Fibroblast of upper back skin (primary cell): ENCODE measurements around the gene SLC26A2.

Experiments
- DNase-seq: peaks from one replicate; pipeline ENCODE4 v3.0.0-alpha.2; 2013

SLC26A2 gene

GRCh38 chr5:149960272-149961185 is at the start of gene SLC26A2:
TSS of gene SLC26A2 (plus strand) at chr5:149960758. CDS start at chr5:149977653, 16,895 bp downstream.
- peak; percentile 98 for DNase-seq

GRCh38 chr5:149911031-149911430 is 49.5 kb upstream of the SLC26A2 start:
- no peak for DNase-seq

DNA sequence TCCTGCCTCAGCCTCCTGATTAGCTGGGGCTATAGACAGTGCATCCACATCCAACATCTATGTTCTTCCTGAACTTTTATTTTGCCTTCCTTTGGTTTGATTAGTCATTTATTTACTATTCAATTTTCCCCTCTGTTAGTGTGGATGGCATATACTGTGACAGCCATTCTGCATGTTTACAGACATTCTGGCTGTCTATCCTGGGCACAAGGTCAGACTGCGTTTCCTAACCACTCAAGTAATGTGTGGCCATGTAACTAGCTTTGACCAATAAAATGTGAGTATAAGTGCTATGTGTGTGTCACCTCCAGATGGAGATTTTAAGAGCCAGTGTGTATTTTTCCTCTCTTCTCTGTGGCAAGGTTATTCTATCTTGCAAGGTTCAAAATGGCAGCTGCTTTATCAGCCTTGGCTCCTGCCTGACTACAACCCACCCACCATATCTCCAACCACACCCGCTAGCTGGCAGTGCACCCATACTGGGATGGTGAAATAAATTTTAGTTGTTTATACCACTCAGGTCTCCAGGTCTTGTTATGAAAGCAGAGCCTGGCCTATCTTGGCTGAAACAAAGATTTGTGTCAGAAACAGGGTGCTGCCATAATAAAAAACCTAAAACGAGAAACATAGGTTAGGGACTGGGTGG is 48.2 kb upstream of the SLC26A2 start:
- DNase-seq: no peak

DNA sequence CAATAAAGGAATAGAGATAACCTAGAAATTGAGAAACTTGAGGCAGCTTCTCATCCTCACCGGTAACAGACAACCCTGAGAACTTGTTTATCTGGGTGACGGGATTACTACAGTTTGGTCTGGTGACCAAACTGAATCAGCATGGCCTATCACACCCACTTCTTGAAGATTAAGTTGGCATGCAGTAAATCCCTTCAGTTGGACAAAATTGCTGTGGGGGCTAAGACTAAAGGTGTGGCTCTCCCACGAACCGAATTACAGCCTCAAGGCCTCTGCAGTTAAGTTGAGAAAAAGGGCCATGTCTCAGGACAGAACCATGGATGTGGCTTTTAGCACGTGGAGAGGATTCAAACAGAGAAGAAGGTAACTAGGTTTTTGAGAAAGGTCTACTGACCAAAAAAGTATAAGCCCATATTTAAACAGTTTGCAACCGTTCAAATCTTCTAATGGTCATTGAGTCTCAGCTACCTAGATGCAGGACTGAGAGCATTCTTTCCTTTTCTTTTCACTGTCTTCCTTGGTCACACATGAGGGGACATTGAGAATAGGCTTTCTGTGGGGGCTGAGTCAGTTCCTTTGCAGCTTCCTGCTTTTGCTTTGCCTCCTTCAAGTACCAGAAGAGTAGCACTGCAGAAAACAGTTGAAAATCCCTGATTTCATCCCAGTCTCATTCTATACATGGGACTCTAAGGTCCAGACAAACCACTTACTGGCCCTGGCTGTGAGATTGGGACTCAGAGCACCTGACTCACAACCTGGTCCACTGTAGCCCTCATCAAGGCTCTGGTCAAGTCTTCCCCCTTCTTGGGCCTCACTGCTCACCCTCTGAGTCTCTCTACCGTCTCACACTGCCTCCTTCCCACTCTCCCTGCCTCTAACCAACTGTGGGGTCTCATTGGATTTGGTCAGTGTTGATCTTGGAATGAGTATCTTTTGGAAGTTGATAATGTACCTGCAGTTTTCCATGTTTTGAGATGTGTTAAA is 46.8 kb upstream of the SLC26A2 start:
- no peak for DNase-seq

- DNase-seq: no peak
Observed at GRCh38 chr5:149915392-149916260, 44.9 kb upstream of the SLC26A2 start.

DNA sequence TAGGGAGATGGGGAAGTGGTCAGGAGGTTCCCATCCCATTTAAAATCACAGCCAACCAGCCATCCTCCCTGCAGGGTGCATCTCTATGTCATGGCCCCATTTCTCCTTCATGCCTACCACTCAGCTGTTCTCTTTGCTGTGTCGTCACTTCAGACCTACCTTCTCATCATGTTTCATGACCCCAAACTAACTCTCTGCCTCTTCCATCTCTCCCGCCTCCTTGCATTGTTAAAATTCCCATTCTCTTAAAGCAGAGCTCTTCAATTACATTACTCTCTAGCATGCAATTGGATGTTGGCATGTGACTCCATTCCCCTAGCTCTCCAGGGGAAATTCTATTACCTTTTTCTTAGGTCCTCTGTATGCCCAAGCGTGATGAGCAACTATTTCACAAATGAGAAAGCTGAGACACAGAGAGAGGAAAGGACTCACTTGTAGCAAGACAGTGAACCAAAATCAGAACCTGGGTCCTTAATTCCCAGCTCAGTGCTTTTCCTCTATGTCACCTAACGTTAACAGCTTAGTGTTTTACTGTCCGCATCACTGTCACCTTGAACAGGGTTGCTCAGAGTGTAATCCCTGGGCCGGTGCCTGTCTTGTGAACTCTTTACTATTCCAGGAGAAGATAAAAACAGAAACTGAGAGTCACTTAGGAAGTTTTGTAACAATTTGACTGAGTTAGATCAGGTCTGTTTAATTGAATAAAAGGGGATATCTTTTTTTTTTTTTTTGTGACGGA is 44.1 kb upstream of the SLC26A2 start:
- no peak for DNase-seq

GRCh38 chr5:149917073-149917676 is 43.4 kb upstream of the SLC26A2 start:
- no peak for DNase-seq

DNA sequence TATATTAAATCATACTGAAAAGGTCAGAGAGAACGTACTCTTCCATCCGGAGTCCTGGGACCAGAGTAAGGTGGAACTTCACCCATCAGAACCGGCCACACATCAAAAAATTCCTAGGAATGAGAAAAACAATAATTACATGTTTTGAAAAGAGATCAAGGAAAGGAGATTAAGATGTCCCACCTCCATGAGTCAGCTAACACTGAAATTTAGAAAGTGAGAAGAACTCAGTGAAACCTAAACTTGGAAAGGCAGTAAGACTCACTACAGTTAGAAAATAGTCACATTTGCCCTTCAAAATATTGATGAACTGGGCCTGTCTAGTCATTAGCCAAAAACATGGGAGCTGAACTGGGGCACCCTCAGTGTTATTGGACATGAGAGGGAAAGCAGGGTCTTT is 39.0 kb upstream of the SLC26A2 start:
- DNase-seq: no peak

DNA sequence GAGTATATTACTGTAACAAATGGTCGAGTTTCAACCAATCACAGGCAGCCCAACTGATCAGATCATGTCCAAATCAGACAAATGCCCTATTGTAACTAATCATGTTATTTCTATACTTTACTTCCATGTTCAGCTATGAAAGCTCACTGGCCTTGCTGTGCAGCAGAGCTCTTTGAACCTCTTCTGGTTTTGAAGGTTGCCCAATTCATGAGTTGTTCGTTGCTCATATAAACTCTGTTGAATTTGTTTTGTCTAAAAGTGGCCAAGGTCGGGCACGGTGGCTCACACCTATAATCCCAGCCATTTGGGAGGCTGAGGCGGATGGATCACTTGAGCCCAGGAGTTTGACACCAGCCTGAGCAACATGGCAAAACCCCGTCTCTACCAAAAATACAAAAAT is 37.6 kb upstream of the SLC26A2 start:
- DNase-seq: no peak

DNA sequence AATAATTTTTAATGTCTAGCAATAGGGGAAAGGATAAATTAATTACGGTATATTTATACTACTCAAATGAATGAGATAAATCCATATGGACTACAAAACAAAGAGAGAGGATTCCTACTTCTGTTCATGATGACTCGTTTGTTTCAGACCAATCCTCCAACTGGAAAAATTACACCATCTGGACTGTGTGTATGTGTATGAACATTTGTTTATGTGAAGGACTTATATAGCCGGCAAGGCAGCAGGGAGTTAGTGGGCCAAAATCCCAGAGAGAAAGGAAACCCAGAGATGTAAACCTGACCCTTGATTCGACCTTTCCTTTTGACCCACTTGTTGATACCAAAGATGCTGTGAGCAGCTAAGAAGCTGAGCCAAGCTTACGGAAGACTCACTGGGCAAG is 36.1 kb upstream of the SLC26A2 start:
- no peak for DNase-seq

- no peak for DNase-seq
Observed at GRCh38 chr5:149930043-149930748, 30.4 kb upstream of the SLC26A2 start.

GRCh38 chr5:149930749-149931574 is 29.6 kb upstream of the SLC26A2 start:
- no peak for DNase-seq

DNA sequence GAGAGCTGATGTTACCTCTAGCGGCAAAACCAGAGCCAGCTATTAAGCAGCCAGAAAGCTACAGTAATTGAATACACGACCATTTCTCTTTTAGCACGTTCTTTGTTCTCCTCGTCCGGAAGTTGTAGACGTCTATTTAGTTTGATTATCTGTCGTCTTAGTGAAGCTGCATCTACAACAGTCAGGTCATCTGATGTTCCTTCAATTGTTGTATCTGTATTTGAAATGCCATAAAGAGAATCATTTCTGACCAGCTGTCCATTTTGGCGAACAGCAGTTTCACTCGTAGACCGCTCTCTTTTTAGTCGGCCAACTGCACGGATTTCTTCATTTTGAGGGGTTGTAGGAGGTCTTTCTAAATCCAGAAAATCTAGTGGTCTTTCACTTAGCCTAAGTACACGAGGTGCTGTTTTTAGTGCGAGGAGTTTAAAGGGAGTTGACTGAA is 28.5 kb upstream of the SLC26A2 start:
- no peak for DNase-seq

DNA sequence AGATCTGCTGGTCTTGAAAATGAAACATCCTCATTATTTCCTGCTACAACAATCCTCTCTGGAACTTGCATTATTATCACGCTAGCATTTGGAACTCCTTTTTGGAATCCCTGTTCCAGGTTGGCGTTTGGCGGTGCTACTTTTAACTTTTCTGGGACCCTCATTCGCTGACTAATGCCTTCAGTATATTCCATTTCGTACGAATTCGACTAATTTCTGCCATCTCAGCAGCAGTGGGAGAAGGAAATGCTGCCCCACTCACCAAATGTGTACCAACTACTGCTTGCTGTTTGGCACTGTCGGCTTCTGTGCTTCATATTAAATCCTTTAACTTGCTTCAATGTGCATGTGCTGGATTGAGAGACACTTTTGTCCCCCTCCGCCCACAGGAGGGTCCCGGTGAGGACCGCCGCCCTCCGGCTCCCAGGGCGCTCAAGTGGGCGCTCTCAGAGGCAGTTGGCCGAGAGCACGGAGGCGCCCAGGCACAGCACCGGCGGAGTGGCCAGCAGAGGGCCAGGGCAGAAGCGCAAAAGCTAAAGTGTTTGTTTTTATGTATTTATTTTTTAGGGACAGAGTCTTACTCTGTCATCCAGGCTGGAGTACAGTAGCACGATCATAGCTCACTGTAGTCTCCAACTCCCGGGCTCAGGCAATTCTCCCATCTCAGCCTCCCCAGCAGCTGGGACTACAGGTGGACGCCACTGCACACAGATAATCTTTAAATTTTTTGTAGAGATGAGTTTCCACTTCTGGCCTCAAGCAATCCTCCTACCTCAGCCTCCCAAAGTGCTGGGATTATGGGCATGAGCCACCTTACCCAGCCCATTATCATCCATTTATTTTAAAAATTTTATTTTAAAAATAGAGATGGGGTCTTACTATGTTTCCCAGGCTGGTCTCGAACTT is 27.9 kb upstream of the SLC26A2 start:
- no peak for DNase-seq

GRCh38 chr5:149935431-149935901 is 25.1 kb upstream of the SLC26A2 start:
- DNase-seq: no peak

DNA sequence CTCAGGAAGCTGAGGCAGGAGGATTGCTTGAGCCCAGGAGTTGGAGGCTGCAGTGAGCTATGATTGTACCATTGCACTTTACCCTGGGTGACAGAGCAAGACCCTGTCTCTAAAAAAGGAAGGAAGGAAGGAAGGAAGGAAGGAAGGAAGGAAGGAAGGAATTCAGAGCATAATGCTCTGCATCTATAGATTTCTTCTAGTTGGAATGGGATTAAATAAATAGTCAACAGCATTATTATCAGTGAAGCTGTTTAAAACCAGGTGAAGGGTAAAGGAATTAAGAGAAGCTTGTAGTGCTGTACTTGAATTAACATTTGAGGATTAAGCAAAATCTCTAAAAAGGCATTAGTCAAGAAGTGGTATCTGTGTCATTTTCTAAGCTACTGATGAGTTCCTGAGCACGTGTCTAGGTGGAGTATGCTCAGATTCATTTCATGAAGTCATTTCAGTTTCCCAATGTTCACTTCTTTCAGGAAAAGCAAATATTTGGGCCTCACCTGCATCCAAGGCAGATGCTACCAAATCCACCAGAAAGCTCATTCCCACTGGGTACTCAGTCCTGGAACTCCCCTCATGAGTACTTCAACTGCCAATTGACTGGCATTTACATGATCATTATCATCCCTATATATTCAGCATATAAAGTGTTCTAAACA is 24.4 kb upstream of the SLC26A2 start:
- no peak for DNase-seq

- DNase-seq: peak; percentile 48
Observed at GRCh38 chr5:149936700-149937091, 23.9 kb upstream of the SLC26A2 start.
